HFF-Myc (cell line): ENCODE results near the gene PLXNA4.
"Not testable (repeated sequence)": the region's sequence is repeated elsewhere in the genome, so short reads cannot be mapped to it uniquely, and the experiment has no call there.

Experiments used
- DNase-seq: peaks from one replicate; pipeline ENCODE4 v3.0.0-alpha.2; 2011; ENCODE audit warnings: low read depth; ENCODE audit errors: extremely low read depth
- H3K4me3 ChIP-seq: replicated peaks from 2 replicates; pipeline ENCODE4 v1.5.1; 2011; ENCODE audit warnings: low read depth, mild to moderate bottlenecking, control low read depth, low read length
- CTCF ChIP-seq: IDR thresholded peaks from 2 replicates; pipeline ENCODE4 v1.5.1; 2012; ENCODE audit warnings: mild to moderate bottlenecking, low read depth, low read length, control low read depth; ENCODE audit errors: missing control alignments

Gene PLXNA4

GRCh38 chr7:132171130-132171576 is 405.1 kb downstream of the PLXNA4 start:
- TF ChIP-seq CTCF: no peak
- no peak for DNase-seq
- H3K4me3 ChIP-seq: no peak overlapping the region

GRCh38 chr7:132169730-132170129 is 406.5 kb downstream of the PLXNA4 start:
- H3K4me3 ChIP-seq: no peak overlapping the region
- no peak for TF ChIP-seq CTCF
- no peak for DNase-seq

GRCh38 chr7:132168239-132168638 is 408.0 kb downstream of the PLXNA4 start:
- TF ChIP-seq CTCF: no peak
- no peak for DNase-seq
- no peak overlapping the region for H3K4me3 ChIP-seq

- not testable (repeated sequence) for DNase-seq, H3K4me3 ChIP-seq
Observed at GRCh38 chr7:132165695-132166094, 410.6 kb downstream of the PLXNA4 start.

GRCh38 chr7:132164558-132165125 is 411.6 kb downstream of the PLXNA4 start:
- H3K4me3 ChIP-seq: no peak overlapping the region
- DNase-seq: no peak
- TF ChIP-seq CTCF: no peak

GRCh38 chr7:132162556-132163144 is 413.6 kb downstream of the PLXNA4 start:
- DNase-seq: no peak
- TF ChIP-seq CTCF: no peak

GRCh38 chr7:132161976-132162375 is 414.3 kb downstream of the PLXNA4 start:
- no peak overlapping the region for H3K4me3 ChIP-seq
- no peak for DNase-seq
- no peak for TF ChIP-seq CTCF

More at GRCh38 chr7:132162556-132163144, 413.6 kb downstream of the PLXNA4 start:
- H3K4me3 ChIP-seq: no peak overlapping the region
